GM23338 (cell line): ENCODE results near the gene ATXN7. TPM values are rescaled to one million over a fixed set of nuclear protein-coding genes. Genes with fewer than 3 reads are reported as not detected.

ENCODE experiments used
- ATAC-seq: fragments of 200-7000 bp; cut with Tn5 transposase; 3 replicates; pipeline ENCODE4 v1.9.1; 2020
- DNase-seq: peaks from one replicate; pipeline ENCODE4 v3.0.0-alpha.2; 2015; ENCODE audit warnings: low spot score
- H2AFZ ChIP-seq: fragments of 200-600 bp; sonication (generic); 2 replicates; pipeline ENCODE4 v1.8.0; 2016; ENCODE audit warnings: antibody characterized with exemption, mild to moderate bottlenecking, moderate library complexity
- H3F3A ChIP-seq: fragments of 200-600 bp; sonication (generic); replicated peaks from 2 replicates; pipeline ENCODE4 v1.8.0; 2017; ENCODE audit warnings: antibody characterized with exemption, mixed run types, low read depth
- H3K27ac ChIP-seq: fragments of 200-600 bp; sonication (generic); 2 replicates; pipeline ENCODE4 v1.6.1; 2016; ENCODE audit warnings: low read depth
- H3K27me3 ChIP-seq: fragments of 200-600 bp; sonication (generic); 2 replicates; pipeline ENCODE4 v1.8.0; 2016; ENCODE audit warnings: mild to moderate bottlenecking, mixed run types, moderate library complexity; ENCODE audit not compliant: insufficient read depth
- H3K36me3 ChIP-seq: fragments of 200-600 bp; sonication (generic); 2 replicates; pipeline ENCODE4 v1.8.0; 2016; ENCODE audit warnings: mild to moderate bottlenecking; ENCODE audit not compliant: insufficient read depth
- H3K4me1 ChIP-seq: fragments of 200-600 bp; sonication (generic); 2 replicates; pipeline ENCODE4 v1.8.0; 2016; ENCODE audit warnings: mild to moderate bottlenecking, moderate library complexity; ENCODE audit not compliant: insufficient read depth
- H3K4me2 ChIP-seq: fragments of 200-600 bp; sonication (generic); 2 replicates; pipeline ENCODE4 v1.7.1; 2017; ENCODE audit warnings: mixed run types
- H3K4me3 ChIP-seq: fragments of 200-600 bp; sonication (generic); 2 replicates; pipeline ENCODE4 v1.6.1; 2016; ENCODE audit warnings: mixed run types
- H3K79me2 ChIP-seq: fragments of 200-600 bp; sonication (generic); replicated peaks from 2 replicates; pipeline ENCODE4 v1.8.0; 2017; ENCODE audit warnings: mild to moderate bottlenecking; ENCODE audit not compliant: insufficient read depth
- H3K9me2 ChIP-seq: fragments of 200-600 bp; sonication (generic); 2 replicates; pipeline ENCODE4 v1.8.0; 2017; ENCODE audit not compliant: insufficient read depth
- H4K20me1 ChIP-seq: fragments of 200-600 bp; sonication (generic); replicated peaks from 2 replicates; pipeline ENCODE4 v1.8.0; 2017; ENCODE audit warnings: mild to moderate bottlenecking; ENCODE audit not compliant: insufficient read depth
- H3K27ac Mint-ChIP-seq: 2 replicates; pipeline ENCODE4 v1.8.0; 2020; ENCODE audit warnings: inconsistent platforms, mild to moderate bottlenecking, moderate library complexity, mixed read lengths
- H3K27me3 Mint-ChIP-seq: 3 replicates; pipeline ENCODE4 v1.8.0; 2022; ENCODE audit warnings: low read depth, mild to moderate bottlenecking, moderate library complexity, mixed read lengths, inconsistent platforms; ENCODE audit not compliant: insufficient read depth, poor library complexity
- H3K36me3 Mint-ChIP-seq: 3 replicates; pipeline ENCODE4 v1.8.0; 2021; ENCODE audit warnings: low read depth, mild to moderate bottlenecking, inconsistent platforms, moderate library complexity, mixed read lengths
- H3K4me1 Mint-ChIP-seq: 3 replicates; pipeline ENCODE4 v1.8.0; 2020; ENCODE audit warnings: mild to moderate bottlenecking, inconsistent platforms, mixed read lengths
- H3K4me3 Mint-ChIP-seq: 3 replicates; pipeline ENCODE4 v1.8.0; 2021; ENCODE audit warnings: moderate library complexity, mild to moderate bottlenecking, inconsistent platforms, mixed read lengths
- H3K9me3 Mint-ChIP-seq: 3 replicates; pipeline ENCODE4 v1.8.0; 2020; ENCODE audit warnings: moderate library complexity, mild to moderate bottlenecking, inconsistent platforms, mixed read lengths
- CREB1 ChIP-seq: fragments of 250-450 bp; sonication (Bioruptor Pico); IDR thresholded peaks from 2 replicates; pipeline ENCODE4 v1.5.0; 2020; ENCODE audit warnings: low read depth, mild to moderate bottlenecking, moderate library complexity
- EZH2 ChIP-seq: fragments of 200-600 bp; sonication (generic); IDR thresholded peaks from one replicate; pipeline ENCODE4 v1.8.0; 2017; ENCODE audit warnings: antibody characterized with exemption, mild to moderate bottlenecking, low read depth; ENCODE audit not compliant: unreplicated experiment
- EZH2phosphoT487 ChIP-seq: fragments of 200-600 bp; sonication (generic); IDR thresholded peaks from one replicate; pipeline ENCODE4 v1.8.1; 2018; ENCODE audit warnings: antibody characterized with exemption; ENCODE audit not compliant: unreplicated experiment
- JUNB ChIP-seq: IDR thresholded peaks from one replicate; pipeline ENCODE4 v1.6.1; 2016; ENCODE audit warnings: antibody characterized with exemption; ENCODE audit not compliant: unreplicated experiment
- NANOG ChIP-seq: IDR thresholded peaks from 2 replicates; pipeline ENCODE4 v1.6.1; 2016; ENCODE audit warnings: antibody characterized with exemption, borderline replicate concordance
- REST ChIP-seq: IDR thresholded peaks from one replicate; pipeline ENCODE4 v1.6.1; 2018; ENCODE audit warnings: antibody characterized with exemption; ENCODE audit not compliant: unreplicated experiment
- STAT1 ChIP-seq: IDR thresholded peaks from one replicate; pipeline ENCODE4 v1.6.1; 2016; ENCODE audit warnings: antibody characterized with exemption; ENCODE audit not compliant: unreplicated experiment
- ZNF114 ChIP-seq: fragments of 250-450 bp; sonication (Bioruptor Pico); IDR thresholded peaks from 2 replicates; pipeline ENCODE4 v1.5.0; 2020; ENCODE audit warnings: mild to moderate bottlenecking, moderate library complexity
- ZNF331 ChIP-seq: fragments of 250-450 bp; sonication (Bioruptor Pico); IDR thresholded peaks from 2 replicates; pipeline ENCODE4 v1.5.0; 2020; ENCODE audit warnings: low read depth, mild to moderate bottlenecking, moderate library complexity
- polyA plus RNA-seq: library from polyadenylated mRNA; unstranded; fragments of >200 nt; fragmentation: Nextera tagmentation; extraction: Ambion mirVana; gene quantifications from 2 replicates; pipeline ENCODE4 v1.2.1, GENCODE V29; 2016
- total RNA-seq: library from RNA; depleted of rRNA; stranded (reverse); fragments of >200 nt; shearing (Covaris generic); gene quantifications from 2 replicates; pipeline ENCODE4 v1.2.3, GENCODE V29; 2014
- TF ChIP-seq, protein P1 (sequence below), 2 experiments: fragments of 200-600 bp in 1 of 2; sonication (generic) in 1 of 2; conservative IDR thresholded peaks; 2 replicates each; pipeline versions ENCODE4 v1.5.1 to v1.6.1; 2016 to 2017; ENCODE audit warnings: antibody characterized with exemption in 2 of 2, low read depth in 2 of 2, mild to moderate bottlenecking in 2 of 2, moderate library complexity in 1 of 2
- TF ChIP-seq, protein P2 (sequence below): IDR thresholded peaks from 2 replicates; pipeline ENCODE4 v1.6.1; 2016; ENCODE audit warnings: antibody characterized with exemption
- TF ChIP-seq, protein P3 (sequence below): fragments of 250-450 bp; sonication (Bioruptor Pico); IDR thresholded peaks from 2 replicates; pipeline ENCODE4 v1.5.0; 2020; ENCODE audit warnings: mild to moderate bottlenecking, moderate library complexity

The ATXN7 gene
- total and polyA plus RNA-seq, 2 experiments from 2014 or later, result 4.0 to 17.2 TPM

DNA sequence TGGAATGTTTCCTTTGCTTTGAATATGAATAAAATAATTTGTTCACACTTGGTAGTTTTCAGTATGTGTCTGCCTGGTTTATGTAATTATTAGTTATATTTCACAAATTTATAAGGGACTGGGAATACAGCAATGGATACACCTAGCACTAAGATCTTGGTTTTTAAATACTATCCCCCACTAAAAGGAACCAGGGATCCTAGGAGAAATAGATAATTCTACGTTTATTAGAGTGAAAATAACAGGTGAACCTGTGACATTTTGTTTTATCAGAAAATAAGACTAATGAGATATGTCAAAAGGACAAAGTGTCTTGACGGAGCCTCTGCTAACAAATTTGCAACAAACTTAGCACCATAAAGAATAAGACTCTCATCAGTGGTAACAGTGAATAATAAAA lies 156.2 kb downstream of the ATXN7 start:
- no peaks in the 10 kb centered on the region for H3K27me3 ChIP-seq
- no peaks in the 10 kb centered on the region for H3F3A ChIP-seq
- DNase-seq (no peak), ATAC-seq (no peak)
- TF ChIP-seq, protein P1, sequence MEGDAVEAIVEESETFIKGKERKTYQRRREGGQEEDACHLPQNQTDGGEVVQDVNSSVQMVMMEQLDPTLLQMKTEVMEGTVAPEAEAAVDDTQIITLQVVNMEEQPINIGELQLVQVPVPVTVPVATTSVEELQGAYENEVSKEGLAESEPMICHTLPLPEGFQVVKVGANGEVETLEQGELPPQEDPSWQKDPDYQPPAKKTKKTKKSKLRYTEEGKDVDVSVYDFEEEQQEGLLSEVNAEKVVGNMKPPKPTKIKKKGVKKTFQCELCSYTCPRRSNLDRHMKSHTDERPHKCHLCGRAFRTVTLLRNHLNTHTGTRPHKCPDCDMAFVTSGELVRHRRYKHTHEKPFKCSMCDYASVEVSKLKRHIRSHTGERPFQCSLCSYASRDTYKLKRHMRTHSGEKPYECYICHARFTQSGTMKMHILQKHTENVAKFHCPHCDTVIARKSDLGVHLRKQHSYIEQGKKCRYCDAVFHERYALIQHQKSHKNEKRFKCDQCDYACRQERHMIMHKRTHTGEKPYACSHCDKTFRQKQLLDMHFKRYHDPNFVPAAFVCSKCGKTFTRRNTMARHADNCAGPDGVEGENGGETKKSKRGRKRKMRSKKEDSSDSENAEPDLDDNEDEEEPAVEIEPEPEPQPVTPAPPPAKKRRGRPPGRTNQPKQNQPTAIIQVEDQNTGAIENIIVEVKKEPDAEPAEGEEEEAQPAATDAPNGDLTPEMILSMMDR (conservative IDR thresholded peaks at IDR 0.05; ENCODE audit: low read depth in 2 of 2), result no peak
- TF ChIP-seq, protein P2, sequence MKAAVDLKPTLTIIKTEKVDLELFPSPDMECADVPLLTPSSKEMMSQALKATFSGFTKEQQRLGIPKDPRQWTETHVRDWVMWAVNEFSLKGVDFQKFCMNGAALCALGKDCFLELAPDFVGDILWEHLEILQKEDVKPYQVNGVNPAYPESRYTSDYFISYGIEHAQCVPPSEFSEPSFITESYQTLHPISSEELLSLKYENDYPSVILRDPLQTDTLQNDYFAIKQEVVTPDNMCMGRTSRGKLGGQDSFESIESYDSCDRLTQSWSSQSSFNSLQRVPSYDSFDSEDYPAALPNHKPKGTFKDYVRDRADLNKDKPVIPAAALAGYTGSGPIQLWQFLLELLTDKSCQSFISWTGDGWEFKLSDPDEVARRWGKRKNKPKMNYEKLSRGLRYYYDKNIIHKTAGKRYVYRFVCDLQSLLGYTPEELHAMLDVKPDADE, result no peak
- TF ChIP-seq ZNF331 (no peak), STAT1 (no peak), NANOG (no peak), EZH2phosphoT487 (no peak), JUNB (no peak), CREB1 (CRISPR knock-in tag) (no peak), EZH2 (no peak), ZNF114 (CRISPR knock-in tag) (no peak), REST (no peak)
- TF ChIP-seq, protein P3, sequence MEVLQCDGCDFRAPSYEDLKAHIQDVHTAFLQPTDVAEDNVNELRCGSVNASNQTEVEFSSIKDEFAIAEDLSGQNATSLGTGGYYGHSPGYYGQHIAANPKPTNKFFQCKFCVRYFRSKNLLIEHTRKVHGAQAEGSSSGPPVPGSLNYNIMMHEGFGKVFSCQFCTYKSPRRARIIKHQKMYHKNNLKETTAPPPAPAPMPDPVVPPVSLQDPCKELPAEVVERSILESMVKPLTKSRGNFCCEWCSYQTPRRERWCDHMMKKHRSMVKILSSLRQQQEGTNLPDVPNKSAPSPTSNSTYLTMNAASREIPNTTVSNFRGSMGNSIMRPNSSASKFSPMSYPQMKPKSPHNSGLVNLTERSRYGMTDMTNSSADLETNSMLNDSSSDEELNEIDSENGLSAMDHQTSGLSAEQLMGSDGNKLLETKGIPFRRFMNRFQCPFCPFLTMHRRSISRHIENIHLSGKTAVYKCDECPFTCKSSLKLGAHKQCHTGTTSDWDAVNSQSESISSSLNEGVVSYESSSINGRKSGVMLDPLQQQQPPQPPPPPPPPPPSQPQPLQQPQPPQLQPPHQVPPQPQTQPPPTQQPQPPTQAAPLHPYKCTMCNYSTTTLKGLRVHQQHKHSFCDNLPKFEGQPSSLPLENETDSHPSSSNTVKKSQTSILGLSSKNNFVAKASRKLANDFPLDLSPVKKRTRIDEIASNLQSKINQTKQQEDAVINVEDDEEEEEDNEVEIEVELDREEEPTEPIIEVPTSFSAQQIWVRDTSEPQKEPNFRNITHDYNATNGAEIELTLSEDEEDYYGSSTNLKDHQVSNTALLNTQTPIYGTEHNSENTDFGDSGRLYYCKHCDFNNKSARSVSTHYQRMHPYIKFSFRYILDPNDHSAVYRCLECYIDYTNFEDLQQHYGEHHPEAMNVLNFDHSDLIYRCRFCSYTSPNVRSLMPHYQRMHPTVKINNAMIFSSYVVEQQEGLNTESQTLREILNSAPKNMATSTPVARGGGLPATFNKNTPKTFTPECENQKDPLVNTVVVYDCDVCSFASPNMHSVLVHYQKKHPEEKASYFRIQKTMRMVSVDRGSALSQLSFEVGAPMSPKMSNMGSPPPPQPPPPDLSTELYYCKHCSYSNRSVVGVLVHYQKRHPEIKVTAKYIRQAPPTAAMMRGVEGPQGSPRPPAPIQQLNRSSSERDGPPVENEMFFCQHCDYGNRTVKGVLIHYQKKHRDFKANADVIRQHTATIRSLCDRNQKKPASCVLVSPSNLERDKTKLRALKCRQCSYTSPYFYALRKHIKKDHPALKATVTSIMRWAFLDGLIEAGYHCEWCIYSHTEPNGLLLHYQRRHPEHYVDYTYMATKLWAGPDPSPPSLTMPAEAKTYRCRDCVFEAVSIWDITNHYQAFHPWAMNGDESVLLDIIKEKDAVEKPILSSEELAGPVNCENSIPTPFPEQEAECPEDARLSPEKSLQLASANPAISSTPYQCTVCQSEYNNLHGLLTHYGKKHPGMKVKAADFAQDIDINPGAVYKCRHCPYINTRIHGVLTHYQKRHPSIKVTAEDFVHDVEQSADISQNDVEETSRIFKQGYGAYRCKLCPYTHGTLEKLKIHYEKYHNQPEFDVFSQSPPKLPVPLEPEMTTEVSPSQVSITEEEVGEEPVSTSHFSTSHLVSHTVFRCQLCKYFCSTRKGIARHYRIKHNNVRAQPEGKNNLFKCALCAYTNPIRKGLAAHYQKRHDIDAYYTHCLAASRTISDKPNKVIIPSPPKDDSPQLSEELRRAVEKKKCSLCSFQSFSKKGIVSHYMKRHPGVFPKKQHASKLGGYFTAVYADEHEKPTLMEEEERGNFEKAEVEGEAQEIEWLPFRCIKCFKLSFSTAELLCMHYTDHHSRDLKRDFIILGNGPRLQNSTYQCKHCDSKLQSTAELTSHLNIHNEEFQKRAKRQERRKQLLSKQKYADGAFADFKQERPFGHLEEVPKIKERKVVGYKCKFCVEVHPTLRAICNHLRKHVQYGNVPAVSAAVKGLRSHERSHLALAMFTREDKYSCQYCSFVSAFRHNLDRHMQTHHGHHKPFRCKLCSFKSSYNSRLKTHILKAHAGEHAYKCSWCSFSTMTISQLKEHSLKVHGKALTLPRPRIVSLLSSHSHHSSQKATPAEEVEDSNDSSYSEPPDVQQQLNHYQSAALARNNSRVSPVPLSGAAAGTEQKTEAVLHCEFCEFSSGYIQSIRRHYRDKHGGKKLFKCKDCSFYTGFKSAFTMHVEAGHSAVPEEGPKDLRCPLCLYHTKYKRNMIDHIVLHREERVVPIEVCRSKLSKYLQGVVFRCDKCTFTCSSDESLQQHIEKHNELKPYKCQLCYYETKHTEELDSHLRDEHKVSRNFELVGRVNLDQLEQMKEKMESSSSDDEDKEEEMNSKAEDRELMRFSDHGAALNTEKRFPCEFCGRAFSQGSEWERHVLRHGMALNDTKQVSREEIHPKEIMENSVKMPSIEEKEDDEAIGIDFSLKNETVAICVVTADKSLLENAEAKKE (CRISPR knock-in tag), result no peak
- H3K4me1 Mint-ChIP-seq, result peaks cover 10% of the 10 kb centered on the region
- H3K27me3 Mint-ChIP-seq, result peaks cover 2% of the 10 kb centered on the region
- H3K4me3 ChIP-seq, result no peak overlapping the region
- H3K79me2 ChIP-seq, result peaks cover 33% of the 10 kb centered on the region
- H3K9me2 ChIP-seq, result no peaks in the 10 kb centered on the region
- H3K27ac Mint-ChIP-seq, result no peak overlapping the region
- H4K20me1 ChIP-seq, result peaks cover 3% of the 10 kb centered on the region
- H3K4me2 ChIP-seq, result no peak overlapping the region
- H3K9me3 Mint-ChIP-seq, result no peaks in the 10 kb centered on the region
- peaks cover 56% of the 10 kb centered on the region for H3K36me3 Mint-ChIP-seq
- H2AFZ ChIP-seq, result no peak overlapping the region
- no peak overlapping the region for H3K4me3 Mint-ChIP-seq
- peaks cover 39% of the 10 kb centered on the region for H3K36me3 ChIP-seq
- H3K4me1 ChIP-seq, result peaks cover 3% of the 10 kb centered on the region; the same call in 1 of the 2 replicates
- no peak overlapping the region for H3K27ac ChIP-seq
